DMS79 (cell line): ENCODE results near the gene SELENON.

Experiments
- DNase-seq: peaks from one replicate; lab custom pipeline; 2025; lab: John Stamatoyannopoulos, UW

SELENON gene

DNA sequence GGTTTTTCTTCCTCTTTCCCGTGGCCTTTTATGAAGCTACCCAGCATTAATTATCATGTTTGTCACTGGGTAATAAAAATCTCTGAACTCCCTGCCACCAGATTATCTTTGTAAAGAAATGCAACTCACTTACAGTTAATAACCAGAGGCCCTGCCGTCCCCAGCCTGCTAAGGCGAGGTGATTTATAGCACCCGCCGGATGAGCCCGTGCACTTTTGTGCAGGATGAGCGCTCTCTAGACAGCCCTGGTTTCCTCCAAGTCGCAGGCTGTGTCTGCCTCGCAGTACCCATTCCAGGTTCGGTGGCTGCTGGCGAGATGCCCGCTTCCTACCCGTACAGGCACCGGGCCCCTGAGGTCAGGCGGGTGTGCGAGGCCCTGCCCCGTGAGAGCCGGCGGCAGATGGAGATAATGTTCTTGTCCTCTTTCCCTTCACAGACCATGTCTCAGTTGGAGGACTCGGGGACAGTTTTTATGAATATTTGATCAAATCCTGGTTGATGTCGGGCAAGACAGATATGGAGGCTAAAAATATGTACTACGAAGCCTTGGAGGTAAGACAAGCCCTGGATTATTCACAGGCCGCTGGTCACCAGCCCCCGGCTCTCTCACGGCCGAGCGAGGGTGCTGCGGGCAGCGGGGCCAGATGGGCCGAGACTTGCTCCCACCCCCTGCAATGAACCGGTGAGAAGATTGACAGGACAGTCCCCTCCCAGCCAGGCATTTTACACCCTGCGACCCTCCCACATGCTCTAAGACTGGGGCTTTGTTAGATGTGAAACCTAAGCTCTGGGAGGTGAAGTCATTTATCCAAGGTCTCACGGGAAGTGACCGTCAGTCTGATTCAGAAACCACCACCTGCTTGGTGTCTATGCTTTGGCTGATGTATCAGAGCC is 28.5 kb upstream of the SELENON start:
- DNase-seq = peak; percentile 59

DNA sequence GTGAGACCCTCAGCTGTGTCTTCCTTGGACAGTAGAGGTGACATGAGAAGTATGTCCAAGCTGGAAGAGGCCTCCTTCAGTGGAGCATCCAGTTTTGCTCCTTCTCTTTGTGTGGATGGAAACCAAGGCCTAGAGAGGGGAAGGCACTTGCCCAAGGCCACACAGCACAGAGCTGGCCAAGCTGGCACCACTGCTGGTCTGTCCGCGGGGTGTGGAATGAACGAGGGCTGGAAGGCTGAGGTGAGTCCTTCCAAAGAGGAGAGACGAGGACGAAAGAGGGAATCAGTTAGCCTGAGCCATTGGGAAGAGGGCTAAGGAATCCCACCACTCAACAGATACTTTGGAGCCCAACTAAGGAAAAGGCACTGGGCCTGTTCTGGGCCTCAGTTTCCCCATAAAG is 27.8 kb upstream of the SELENON start:
- no peak for DNase-seq

GRCh38 chr1:25772692-25773245 is 27.2 kb upstream of the SELENON start:
- DNase-seq = no peak

DNA sequence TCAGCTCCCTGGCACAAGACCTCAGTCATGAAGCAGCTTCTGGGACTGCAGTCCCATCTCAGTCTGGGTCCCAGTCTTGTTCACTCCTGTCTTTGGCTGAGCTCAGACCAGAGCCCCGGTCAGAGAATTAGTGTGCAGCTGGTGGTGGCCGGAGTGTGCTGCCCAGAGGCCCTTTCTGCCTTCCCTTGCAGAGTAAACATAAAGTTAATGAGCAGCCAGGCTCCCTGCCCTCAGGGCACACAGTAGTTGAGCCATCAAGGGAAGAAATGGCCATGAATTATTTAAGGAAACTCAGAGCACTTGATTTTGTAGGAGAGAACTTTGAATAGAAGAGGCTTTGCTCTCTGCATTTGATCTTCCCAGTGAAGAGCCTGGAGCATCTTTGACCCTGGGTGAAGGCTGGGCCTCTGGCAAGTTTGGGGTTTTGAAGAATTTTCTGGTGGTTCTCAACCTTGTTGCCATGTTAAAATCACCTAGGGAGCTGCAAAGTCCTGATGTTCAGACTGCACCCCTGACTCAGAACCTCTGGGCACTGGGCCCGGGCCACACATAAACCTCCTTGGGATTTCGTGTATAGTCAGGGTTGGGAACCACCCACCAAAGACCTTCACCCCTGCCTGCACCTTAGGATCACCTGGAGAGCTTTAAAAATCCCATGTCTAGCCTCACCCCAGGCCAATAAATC is 26.4 kb upstream of the SELENON start:
- DNase-seq = no peak

- DNase-seq = no peak
Measured at GRCh38 chr1:25774206-25774803, 25.7 kb upstream of the SELENON start.

DNA sequence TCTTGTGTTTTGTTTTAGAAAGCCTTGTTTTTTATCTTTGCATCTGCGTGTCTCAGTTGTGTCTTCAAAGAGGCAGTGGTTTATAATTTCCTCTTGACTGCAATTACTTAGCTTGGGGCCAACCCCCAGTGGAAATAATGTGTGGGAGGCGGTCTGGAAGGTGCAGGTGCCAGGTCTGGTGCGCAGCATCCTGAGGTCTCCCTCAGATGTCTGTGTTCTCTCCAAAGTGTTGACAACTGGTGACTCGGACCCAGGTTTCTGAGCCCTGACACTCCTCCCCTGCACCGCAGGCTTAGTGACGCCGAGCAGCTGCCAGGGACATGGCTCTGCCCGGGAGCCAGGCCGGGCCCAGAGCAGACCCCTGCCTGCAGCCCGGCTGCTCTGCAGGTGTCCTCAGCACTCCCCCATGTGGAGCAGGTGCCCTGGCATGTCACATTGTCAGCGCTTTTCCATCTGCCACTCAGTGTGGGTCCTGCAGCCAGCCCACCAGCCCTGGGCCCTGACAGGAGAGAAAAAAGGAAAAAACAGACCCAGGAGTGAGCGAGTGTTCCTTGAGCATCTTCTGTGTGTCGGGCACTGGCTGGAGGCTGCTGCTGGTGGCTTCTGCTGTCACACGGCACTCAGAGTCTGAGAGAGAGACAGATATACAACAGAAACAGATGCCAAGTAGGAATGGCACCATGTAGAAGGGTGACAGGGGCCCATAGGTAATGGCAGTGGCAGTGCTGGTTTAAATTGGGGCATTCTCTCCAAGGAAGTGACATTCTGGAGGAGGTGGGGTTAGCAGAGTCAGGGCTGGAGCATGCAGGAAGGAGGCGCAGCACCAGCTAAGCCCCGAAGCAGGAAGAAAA is 24.8 kb upstream of the SELENON start:
- DNase-seq = peak; percentile 72

- DNase-seq = no peak
Measured at GRCh38 chr1:25779388-25779787, 20.6 kb upstream of the SELENON start.

- DNase-seq = no peak
Measured at GRCh38 chr1:25779894-25780293, 20.1 kb upstream of the SELENON start.

GRCh38 chr1:25780318-25781129 is 19.5 kb upstream of the SELENON start:
- peak; percentile 29 for DNase-seq

DNA sequence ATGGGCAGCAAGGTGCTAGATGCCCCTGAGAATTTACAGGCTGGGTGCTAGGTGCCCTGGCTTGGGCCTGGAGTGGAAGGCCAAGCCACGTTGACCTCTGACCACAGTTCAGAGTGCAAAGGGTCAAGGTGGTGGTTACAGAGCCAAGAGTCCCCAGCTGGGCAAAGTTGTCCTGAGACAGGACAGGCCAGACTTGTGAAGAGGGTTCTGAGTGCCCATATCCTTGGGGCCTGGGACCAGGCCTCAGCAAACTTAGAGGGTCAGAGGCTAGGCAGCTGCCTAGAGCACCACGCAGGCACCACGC is 18.9 kb upstream of the SELENON start:
- DNase-seq = no peak

GRCh38 chr1:25782608-25783201 is 17.3 kb upstream of the SELENON start:
- no peak for DNase-seq

GRCh38 chr1:25784575-25785051 is 15.4 kb upstream of the SELENON start:
- DNase-seq = no peak

GRCh38 chr1:25785333-25786067 is 14.5 kb upstream of the SELENON start:
- DNase-seq = no peak

DNA sequence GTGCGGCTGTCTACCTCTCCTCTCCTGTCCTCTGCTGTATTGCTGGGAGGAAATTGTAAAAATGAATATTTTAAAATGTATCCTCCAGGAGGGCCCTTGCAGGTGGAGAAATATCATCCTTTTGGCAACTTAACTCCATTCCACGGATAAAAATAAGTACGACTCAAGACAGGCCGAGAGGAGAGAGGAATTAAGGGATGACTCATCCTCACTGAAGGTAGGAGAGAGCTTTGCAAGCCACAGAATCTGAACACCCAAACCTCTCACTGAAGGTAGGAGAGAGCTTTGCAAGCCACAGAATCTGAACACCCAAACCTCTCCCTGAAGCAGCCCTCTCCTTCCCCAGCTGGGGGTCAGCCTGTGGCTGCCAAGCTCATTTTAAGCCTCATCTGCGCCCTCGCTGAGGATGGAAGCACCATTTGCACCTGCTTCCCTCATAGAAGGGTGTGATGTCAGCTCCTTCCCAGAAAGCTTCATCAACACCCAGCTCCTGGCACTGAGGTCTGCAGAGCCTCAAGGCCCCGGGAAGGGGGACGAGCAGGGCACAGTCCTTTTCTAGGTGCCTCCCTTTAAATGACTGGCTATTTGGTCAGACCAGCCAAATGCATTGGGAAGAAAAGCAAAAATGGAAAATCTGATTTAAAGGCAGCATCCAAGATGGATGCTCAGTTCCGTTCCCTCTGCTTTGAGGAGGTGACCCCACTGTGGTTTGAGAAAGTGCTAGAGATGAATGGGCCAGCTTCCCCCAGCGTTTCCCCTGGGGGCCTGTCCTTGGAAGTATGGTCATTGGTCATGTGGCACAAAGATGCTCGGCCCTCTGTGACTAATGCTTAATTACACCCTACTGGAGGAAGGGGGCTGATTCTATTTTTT is 12.9 kb upstream of the SELENON start:
- DNase-seq = no peak

GRCh38 chr1:25787760-25788166 is 12.2 kb upstream of the SELENON start:
- DNase-seq = no peak

DNA sequence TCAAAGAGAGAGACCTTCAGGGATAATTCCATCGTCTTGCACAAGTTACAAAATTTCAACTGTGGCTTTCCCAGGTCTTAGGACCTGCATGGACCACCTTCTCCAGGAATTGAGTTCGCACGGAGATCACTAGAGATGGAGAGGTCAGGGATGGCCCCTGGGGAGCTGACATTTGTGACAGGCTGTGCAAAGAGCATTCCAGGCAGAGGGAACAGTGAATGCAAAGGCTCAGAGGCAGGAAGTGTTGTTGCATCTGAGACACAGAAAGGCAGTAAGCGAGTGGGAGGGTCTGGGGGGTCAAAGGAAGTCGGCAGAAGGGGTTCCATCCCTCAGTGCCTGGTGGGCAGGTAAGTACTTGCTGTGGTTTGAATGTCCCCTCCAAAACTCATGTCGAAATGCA is 9.5 kb upstream of the SELENON start:
- no peak for DNase-seq

- DNase-seq = no peak
Measured at GRCh38 chr1:25792115-25792514, 7.9 kb upstream of the SELENON start.

DNA sequence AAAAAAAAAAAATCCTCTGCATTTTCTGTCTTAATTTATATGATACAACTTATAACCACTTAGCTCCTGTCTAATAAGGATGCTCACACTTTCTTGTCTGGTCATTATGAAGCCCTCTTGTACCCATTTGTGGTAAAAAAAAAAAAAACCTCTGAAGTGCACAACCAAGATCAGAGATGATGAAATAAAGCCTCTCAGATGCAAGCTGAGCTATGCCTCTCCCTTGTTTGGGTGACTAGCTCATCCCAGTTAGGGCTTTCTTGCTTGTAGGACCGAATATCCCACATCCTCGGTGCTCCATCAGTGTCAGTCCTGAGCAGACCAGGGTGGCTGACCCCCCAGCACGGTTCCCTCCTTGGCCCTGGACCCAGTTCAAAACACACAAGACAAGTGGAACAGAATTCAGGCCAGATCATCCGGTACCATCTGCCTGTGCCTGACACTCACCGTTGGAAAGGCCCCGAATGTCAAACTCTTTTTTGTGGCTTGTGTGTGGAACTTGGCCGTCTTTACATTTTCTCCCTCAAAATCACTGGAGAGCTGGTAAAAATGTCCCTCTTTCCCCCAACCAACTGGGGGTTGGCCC is 6.3 kb upstream of the SELENON start:
- no peak for DNase-seq
